Measurements from ENCODE around the gene PLCB4. TPM values are rescaled to one million over a fixed set of nuclear protein-coding genes. Genes with fewer than 3 reads are reported as not detected.
"Not testable (repeated sequence)": the region's sequence is repeated elsewhere in the genome, so short reads cannot be mapped to it uniquely, and the experiment has no call there.

The PLCB4 gene
- total RNA-seq, 4 donors from 2014 or later, result 2.7 to 11.4 (median 6.5) TPM

- no peak for DNase-seq (ENCODE audit: low spot score in 2 of 2)
- TF ChIP-seq CTCF (IDR thresholded peaks at IDR 0.05), result no peak
- no peak for TF ChIP-seq POLR2A (IDR thresholded peaks at IDR 0.05)
- H3K4me3 ChIP-seq (ENCODE audit: low read depth, poor library complexity, severe bottlenecking), result no peak overlapping the region
- intact Hi-C loops (cut with DNase I; ENCODE audit: low total_unique reads), result no loop called here
- 88 to 93% methylated on average over 3 of the region's 3 CpGs for WGBS, 2 donors
These were observed 80.2 kb downstream of the PLCB4 start for GRCh38 chr20:9149087-9149486.

GRCh38 chr20:9149796-9150195, 80.9 kb downstream of the PLCB4 start:
- no peak overlapping the region for H3K4me3 ChIP-seq (ENCODE audit: low read depth, poor library complexity, severe bottlenecking)
- intact Hi-C loops (cut with DNase I; ENCODE audit: low total_unique reads), result no loop called here
- WGBS, 2 donors, result 89% methylated on average over 4 of the region's 4 CpGs
- no peak for DNase-seq (ENCODE audit: low spot score in 2 of 2)
- TF ChIP-seq CTCF (IDR thresholded peaks at IDR 0.05), result no peak

GRCh38 chr20:9150679-9151078, 81.8 kb downstream of the PLCB4 start:
- DNase-seq (ENCODE audit: low spot score in 2 of 2), result no peak
- intact Hi-C loops (cut with DNase I; ENCODE audit: low total_unique reads), result no loop called here
- 84 to 88% methylated on average over 3 of the region's 3 CpGs for whole genome bisulfite sequencing, 2 donors
- H3K4me3 ChIP-seq (ENCODE audit: low read depth, poor library complexity, severe bottlenecking), result no peak overlapping the region
- no peak for TF ChIP-seq POLR2A (IDR thresholded peaks at IDR 0.05)
- TF ChIP-seq CTCF (IDR thresholded peaks at IDR 0.05), result no peak

DNA sequence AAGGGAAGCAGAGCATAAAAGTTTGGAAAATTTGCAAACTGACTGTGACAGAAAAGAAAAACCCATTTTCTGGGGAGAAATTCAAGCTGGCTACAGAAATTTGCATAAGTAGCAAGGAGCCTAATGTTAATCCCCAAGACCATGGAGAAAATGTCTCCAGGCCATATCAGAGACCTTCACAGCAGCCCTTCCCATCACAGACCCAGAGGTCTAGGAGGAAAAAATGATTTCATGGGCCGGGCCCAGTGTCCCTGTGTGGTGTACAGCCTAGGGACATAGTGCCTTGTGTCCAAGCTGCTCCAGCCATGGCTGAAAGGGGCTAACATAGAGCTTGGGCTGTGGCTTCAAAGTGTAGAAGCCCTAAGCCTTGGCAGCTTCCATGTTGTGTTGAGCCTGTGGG, 83.3 kb downstream of the PLCB4 start:
- intact Hi-C loops (cut with DNase I; ENCODE audit: low total_unique reads); DNase-seq (ENCODE audit: low spot score in 2 of 2); H3K4me3 ChIP-seq (ENCODE audit: low read depth, poor library complexity, severe bottlenecking): not testable (repeated sequence)
- 0 to 27% methylated on average over 1 of the region's 1 CpG for WGBS, 2 donors

- DNase-seq (ENCODE audit: low spot score in 2 of 2), result no peak
- no peak for TF ChIP-seq CTCF (IDR thresholded peaks at IDR 0.05)
- TF ChIP-seq POLR2A (IDR thresholded peaks at IDR 0.05), result no peak
- intact Hi-C loops (cut with DNase I; ENCODE audit: low total_unique reads), result no loop called here
- H3K4me3 ChIP-seq (ENCODE audit: low read depth, poor library complexity, severe bottlenecking), result no peak overlapping the region
- 78 to 90% methylated on average over 1 of the region's 1 CpG for WGBS, 2 donors
These were observed 85.7 kb downstream of the PLCB4 start for GRCh38 chr20:9154464-9155024.

DNA sequence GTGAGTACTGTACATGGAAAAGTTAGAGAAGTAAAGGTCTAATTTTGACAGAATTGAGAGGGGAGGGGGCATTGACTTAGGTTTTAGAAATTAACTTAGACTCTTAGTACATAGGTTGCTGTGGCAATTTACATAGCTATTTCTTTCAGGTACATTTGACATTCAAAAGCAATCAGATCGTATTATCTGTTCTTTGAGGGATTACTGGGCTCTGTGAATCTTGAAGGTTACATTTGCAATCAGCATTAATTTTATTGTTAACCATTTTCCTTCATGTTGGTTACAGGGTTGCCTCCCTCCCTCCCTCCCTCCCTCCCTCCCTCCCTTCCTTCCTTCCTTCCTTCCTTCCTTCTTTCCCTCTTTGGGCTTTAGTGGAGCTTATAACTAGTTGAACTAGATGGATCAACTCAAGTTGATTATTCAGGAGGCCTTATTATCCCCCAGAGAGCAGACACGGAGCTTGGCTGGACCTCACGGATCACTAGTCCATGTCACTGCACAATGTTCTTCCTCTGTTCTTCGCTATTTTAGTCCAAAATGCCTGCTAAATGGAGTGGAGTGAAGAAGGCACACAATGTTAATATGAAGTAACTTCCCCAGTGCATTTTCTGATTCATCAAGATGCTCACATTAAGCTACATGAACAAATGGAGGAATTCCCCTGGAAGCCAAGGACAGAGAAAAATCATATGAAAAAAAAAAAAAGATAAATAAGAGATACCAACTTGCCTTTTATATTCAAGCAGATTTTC, 87.8 kb downstream of the PLCB4 start:
- TF ChIP-seq POLR2A (IDR thresholded peaks at IDR 0.05) (no peak), CTCF (IDR thresholded peaks at IDR 0.05) (no peak)
- 71 to 74% methylated on average over 4 of the region's 4 CpGs for WGBS, 2 donors
- DNase-seq (ENCODE audit: low spot score in 2 of 2), result no peak
- H3K4me3 ChIP-seq (ENCODE audit: low read depth, poor library complexity, severe bottlenecking), result no peak overlapping the region
- intact Hi-C loops (cut with DNase I; ENCODE audit: low total_unique reads), result no loop called here

Measured in lower leg skin (tissue), 4 donors.